OCI-LY7 (cell line): ENCODE measurements around the gene CERS3.

Source experiments
- EZH2phosphoT487 ChIP-seq: fragments of 200-600 bp; sonication (generic); IDR thresholded peaks from 2 replicates; pipeline ENCODE4 v1.6.1; 2018; ENCODE audit warnings: low read depth, borderline replicate concordance, mild to moderate bottlenecking, mixed run types, antibody characterized with exemption, low read length, moderate library complexity, mixed read lengths
- TF ChIP-seq, protein P1 (sequence below): fragments of 200-600 bp; sonication (generic); conservative IDR thresholded peaks from 2 replicates; pipeline ENCODE4 v1.5.1; 2014; ENCODE audit warnings: mild to moderate bottlenecking, antibody characterized with exemption, low read length, moderate library complexity, mixed read lengths

- TF ChIP-seq, protein P1, sequence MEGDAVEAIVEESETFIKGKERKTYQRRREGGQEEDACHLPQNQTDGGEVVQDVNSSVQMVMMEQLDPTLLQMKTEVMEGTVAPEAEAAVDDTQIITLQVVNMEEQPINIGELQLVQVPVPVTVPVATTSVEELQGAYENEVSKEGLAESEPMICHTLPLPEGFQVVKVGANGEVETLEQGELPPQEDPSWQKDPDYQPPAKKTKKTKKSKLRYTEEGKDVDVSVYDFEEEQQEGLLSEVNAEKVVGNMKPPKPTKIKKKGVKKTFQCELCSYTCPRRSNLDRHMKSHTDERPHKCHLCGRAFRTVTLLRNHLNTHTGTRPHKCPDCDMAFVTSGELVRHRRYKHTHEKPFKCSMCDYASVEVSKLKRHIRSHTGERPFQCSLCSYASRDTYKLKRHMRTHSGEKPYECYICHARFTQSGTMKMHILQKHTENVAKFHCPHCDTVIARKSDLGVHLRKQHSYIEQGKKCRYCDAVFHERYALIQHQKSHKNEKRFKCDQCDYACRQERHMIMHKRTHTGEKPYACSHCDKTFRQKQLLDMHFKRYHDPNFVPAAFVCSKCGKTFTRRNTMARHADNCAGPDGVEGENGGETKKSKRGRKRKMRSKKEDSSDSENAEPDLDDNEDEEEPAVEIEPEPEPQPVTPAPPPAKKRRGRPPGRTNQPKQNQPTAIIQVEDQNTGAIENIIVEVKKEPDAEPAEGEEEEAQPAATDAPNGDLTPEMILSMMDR = no peak
- TF ChIP-seq EZH2phosphoT487 = no peak
Measured at GRCh38 chr15:100454148-100454547, 74.6 kb downstream of the CERS3 start.
